ENCODE measurements around the gene ABCD1.
A peak's percentile ranks its signal among the peaks of the same experiment; 100 is the strongest.

ABCD1 gene

DNA sequence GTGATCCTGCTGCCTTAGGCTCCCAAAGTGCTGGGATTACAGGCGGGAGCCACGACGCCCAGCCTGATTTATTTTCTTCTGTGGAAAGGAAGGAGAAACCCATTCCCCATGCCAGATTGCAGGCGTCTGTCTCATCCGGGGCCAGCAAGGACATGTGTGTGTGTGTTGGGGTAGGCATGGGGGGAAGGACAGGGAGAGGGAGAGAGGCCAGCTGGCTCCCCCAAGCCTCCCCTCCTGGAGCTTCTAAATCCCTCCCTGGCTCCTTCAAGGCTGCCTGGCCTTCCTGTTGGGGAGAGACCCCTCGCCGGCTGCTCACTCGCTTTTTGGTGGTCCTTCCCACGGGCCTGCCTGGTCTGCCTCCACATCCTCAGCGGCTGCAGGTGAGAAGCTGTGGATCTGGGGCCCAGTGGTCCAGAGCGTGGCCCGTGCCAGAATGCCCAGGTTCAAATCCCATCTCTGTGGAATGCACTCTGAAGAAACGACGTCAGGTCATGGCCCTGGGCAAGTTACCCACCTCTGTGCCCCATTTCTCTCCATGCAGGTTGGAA lies 38.0 kb downstream of the ABCD1 start:
- DNase-seq (ENCODE audit: low read depth) = no peak

DNA sequence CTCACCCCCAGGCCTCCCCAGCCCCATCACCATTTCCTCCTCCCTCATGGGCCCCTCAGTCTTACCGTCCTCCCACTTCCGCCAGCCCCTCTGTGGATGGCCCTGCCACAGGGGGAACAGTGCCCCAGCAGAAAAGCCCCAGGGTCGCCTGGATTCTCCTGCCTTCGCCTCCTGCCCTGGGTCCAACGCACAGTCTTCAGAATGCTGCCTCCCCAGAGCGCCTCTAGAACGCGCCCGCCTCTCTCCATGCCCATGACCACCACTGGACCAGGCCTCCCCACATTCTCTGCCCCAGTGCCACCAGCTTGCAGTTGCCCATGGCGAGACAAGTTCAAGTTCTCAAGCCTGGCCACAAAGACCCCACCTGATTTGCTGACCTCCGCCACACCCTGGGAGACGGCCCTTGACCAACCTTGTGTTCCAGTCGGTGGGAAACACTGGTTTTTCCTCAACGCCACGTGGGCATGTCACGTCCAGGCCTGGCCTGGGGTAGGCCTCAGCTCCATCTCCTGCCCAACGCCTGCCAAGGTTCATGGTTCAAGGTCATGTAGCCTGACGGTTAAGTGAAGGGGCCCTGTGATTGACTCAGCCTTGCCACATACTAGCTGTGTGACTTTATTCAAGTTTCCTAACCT lies 38.8 kb downstream of the ABCD1 start:
- DNase-seq (ENCODE audit: low read depth) = no peak

DNA sequence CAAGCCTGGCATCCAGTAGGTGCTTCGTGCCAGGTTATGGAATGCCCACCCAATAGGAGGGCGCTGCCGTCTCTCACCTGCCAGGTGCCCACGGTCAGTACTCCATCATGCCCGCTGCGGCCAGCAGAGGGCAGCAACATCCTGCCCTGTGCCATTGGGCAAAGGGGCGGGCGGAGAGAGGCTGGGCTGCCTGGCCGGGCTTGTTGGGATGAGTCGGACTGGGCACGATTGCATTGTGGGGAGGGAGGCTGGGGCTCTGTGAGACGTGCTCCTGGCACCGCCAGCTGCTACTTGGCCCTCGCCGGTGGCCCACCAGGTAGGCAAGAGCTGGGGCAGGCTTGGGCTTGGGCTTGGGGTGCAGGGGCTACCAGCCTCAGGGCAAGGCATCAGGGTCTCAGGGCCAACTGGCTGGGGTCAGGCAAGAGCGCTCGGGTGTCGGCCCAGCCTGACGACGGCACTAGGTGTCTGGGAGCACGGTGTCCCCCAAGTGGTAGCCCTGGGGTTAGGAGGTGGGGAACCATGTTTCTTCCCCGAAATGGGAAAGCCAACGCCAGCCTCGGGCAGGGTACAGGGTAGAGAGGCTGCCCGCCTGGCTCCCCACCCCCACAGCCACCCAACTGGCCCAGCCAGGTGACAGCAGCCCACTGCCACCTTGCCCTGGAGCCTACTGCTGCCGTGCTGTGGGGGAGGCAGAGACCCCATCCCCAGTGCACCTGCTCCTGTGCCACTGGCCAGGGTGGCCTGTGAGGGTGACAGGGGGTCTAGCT lies 39.5 kb downstream of the ABCD1 start, which contains the start of gene PLXNB3:
Gene PLXNB3 (plus strand): TSS at position 261 of the 767 bp plus-strand sequence. CDS start 1,287 bp downstream, outside the sequence.
- DNase-seq (ENCODE audit: low read depth) = peak; percentile 56

DNA sequence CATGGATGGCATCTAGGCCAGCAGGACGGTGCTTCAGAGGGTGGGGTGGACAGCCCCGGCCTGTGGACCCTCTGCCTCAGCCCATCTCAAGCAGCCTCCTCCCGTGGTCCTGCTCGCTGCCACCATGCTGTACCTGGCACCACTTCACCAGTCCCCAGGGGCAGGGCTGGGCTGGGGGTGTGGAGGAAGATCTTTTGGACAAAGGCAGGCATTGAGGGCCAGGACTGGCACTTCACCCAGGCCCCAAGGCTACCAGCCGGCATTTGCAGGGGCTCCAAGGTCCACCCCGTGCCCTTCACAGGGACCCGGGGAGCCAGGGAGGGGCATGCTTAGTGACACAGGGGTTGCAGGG lies 40.1 kb downstream of the ABCD1 start:
- DNase-seq (ENCODE audit: low read depth) = no peak

DNA sequence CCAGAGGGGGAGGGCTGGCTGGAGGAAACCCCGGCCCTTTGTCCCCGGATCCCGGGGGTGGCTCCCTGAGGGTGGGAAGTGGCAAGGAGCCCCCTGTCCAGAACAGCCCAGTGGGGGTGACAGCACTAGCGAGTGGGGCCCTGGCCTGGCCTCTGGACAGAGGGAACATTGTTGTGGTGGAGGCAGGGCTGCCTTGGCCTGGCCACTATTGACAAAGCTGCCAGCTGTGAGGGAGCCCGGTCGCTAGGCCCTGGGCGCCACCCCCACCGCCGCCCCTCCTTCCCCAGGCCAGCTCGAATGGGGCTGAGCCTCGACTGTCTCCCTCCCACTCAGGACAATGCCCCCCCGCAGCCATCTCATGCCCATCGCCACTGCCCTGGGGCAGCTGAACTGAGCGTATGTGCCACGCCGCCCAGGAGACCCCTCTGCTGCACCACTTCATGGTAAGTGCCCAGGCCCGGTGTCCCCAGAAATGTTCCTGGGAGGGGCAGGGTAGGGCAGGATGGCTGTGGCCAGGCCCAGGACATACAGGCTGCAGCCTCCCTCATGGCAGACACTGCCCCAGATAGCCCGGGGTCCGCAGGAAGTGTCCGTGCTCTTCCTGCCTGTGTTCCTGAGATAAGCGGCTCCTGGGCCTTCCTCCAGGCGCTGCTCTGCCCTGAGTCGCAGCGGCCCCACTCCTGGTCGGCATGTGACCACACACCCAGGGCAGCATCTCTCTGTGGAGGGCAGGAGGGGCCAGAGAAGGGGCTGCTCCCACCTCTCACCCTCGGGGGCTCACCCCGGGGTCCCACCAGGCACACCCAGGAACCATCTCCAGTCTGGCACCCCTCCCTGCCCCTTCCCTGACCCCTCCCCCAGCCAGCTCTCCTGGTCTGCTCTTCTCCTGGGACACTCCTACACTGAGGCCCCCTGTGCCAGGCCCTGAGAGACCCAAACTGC lies 40.8 kb downstream of the ABCD1 start:
- DNase-seq (ENCODE audit: low read depth) = no peak

DNA sequence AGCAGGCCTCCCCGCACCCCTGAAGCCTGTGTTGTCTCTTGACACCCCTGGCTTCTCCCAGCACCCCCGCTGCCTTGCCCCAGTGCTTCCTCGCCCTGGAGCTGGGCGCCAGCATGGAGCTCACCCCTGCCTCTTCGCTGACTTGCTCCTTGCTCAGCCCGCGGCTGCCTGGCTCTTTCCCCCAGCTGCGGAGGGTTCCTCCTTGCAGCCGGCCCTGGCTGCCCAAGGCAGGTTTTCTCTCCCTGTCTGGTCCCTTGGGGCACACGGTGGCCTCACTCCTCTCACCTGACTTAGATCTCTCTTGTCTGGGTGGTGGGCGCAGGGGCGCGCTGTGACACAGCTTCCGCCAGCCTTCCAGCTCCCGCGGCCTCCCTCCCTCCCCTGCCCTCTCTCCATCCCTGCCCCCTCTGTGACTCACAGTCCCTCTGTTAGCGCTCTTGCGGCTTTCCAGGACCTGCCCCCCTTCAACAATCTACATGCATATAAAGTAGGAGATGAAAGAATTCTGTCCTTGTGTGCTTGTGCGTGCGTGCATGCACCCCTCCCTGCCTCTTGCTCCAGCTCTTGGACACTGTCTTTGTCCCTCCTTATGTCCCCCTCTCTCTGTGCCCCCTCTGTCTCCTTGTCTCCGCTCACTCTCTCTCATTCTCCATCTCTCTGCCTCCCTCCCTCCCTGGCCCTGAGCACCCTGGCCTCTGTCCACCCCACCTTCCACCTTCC lies 41.6 kb downstream of the ABCD1 start:
- peak; percentile 36 for DNase-seq (ENCODE audit: low read depth)

DNA sequence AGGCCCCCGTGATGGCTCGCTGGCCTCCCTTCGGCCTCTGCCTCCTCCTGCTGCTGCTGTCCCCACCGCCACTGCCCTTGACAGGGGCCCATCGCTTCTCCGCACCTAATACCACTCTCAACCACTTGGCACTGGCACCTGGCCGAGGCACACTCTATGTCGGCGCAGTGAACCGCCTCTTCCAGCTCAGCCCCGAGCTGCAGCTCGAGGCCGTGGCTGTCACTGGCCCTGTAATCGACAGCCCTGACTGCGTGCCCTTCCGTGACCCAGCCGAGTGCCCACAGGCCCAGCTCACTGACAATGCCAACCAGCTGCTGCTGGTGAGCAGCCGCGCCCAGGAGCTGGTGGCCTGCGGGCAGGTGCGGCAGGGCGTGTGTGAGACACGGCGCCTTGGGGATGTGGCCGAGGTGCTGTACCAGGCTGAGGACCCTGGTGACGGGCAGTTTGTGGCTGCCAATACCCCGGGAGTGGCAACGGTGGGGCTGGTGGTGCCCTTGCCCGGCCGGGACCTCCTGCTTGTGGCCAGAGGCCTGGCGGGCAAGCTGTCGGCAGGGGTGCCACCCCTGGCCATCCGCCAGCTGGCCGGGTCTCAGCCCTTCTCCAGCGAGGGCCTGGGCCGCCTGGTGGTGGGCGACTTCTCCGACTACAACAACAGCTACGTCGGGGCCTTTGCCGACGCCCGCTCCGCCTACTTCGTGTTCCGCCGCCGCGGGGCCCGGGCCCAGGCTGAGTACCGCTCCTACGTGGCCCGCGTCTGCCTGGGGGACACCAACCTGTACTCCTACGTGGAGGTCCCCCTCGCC lies 42.4 kb downstream of the ABCD1 start:
- no peak for DNase-seq (ENCODE audit: low read depth)

DNA sequence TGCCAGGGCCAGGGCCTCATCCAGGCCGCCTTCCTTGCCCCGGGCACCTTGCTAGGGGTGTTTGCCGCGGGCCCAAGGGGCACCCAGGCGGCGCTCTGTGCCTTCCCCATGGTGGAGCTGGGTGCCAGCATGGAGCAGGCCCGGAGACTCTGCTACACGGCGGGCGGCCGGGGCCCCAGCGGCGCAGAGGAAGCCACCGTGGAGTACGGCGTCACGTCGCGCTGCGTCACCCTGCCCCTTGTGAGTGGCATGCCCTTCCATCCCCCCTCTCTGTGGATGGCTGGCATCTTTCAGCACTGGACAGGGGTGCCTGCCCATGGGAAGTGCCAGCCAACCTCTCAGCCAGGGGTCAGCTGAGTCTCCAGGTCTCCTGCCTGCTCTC lies 43.0 kb downstream of the ABCD1 start:
- no peak for DNase-seq (ENCODE audit: low read depth)

DNA sequence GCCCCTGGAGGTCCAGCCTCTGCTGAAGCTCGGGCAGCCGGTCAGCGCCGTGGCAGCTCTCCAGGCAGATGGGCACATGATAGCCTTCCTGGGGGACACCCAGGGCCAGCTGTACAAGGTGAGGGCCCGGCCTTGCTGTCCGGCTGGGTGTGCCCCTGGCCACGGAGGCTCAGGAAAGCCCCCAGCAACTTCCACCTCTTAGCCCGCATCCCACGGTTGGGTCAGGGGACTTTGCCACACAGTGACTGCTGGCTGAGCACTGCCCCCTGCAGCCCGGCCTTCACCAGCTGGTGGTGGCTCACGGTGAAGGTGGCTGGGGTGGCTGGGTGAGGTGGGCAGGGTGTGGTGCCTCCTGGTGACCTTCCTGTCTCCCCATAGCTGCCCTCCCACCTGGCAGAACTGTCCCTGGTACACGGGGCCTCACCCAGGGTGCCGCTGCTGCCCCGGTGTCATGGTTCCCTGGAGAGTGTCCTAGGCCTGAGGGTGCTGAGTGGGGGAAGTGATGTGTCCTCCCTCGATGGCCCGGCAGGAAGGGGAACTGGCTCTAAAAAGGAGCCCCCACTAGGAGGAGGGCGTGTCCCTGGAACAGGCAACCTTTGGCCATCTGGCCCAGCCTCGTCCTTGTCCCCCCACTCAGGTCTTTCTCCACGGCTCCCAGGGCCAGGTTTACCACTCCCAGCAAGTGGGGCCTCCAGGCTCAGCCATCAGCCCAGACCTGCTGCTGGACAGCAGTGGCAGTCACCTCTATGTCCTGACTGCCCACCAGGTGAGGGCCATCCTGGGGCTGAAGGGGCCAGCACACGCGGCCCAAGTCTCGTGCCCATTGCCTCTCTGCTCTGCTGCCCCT lies 43.9 kb downstream of the ABCD1 start:
- DNase-seq (ENCODE audit: low read depth) = no peak

DNA sequence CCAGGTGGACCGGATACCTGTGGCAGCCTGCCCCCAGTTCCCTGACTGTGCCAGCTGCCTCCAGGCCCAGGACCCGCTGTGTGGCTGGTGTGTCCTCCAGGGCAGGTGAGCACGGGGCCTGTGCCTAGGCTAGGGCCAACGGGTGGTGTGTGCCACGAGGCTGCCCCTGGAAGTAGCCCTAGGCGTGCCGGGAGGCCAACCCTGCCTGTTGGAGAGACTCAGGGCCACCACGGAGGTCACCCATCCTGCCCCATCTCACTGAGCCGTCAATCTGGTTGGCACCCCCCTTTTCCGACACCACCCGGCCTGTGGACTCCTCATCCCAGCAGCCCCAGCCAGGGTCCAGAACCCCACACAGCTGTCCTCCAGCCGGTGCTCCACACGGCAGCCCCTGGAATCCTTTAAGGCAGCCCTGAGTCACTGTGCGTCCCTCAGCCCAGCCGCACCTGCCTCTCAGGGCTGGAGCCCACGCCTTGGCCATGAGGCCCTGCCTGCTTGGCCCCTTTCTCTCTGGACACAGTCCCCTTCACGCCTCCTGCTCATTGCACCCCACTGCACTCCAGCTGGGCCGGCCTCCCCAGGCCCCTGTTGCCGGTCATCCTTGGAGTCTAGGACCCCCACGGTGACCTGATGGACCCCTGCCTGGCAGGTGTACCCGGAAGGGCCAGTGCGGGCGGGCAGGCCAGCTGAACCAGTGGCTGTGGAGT lies 44.7 kb downstream of the ABCD1 start:
- DNase-seq (ENCODE audit: low read depth) = no peak

DNA sequence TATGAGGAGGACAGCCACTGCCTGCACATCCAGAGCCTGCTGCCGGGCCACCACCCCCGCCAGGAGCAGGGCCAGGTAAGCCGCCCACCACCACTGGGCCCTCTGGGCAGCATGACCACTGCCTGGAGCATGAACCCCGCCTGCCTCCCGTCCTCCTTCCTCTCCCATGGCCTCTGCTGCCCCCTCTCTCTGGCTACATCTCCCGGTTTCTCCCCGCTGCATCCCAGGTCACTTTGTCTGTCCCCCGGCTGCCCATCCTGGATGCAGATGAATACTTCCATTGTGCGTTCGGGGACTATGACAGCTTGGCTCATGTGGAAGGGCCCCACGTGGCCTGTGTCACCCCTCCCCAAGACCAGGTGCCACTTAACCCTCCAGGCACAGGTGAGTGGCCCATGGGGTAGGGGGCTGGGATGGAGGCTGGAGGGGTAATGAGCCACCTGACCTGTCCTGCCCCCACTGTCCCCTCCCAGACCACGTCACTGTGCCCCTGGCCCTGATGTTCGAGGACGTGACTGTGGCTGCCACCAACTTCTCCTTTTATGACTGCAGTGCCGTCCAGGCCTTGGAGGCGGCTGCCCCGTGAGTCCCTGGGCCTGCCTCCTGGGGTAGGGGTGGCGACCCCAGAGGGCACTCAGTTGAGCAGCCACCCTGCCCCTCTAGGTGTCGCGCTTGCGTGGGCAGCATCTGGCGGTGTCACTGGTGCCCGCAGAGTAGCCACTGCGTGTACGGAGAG lies 45.4 kb downstream of the ABCD1 start:
- no peak for DNase-seq (ENCODE audit: low read depth)

DNA sequence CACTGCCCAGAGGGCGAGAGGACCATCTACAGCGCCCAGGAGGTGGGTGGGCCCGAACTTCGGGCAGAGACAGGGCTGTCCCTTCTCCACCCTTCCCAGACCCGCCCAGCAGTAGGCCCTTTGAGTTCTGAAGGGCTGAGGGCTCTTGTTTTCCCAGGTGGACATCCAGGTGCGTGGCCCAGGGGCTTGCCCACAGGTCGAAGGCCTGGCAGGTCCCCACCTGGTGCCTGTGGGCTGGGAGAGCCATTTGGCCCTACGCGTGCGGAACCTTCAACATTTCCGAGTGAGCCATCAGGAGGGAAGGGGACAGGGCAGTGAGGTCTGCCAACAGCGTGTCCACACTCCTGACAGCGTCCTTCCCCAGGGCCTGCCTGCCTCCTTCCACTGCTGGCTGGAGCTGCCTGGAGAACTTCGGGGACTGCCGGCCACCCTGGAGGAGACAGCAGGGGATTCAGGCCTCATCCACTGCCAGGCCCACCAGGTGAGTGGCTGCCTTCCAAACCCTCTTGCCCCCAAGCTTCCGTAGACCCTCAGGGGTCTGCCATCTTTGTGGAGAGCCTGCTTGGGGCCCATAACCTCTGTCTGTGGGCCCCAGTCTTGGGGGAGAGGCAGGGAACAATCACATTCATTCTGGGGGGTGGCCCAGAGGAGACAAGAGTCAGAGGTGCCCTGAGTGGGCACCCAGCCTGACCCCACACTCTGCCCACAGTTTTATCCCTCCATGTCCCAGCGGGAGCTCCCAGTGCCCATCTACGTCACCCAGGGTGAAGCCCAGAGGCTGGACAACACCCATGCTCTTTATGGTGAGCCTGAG lies 46.2 kb downstream of the ABCD1 start:
- DNase-seq (ENCODE audit: low read depth) = no peak

DNA sequence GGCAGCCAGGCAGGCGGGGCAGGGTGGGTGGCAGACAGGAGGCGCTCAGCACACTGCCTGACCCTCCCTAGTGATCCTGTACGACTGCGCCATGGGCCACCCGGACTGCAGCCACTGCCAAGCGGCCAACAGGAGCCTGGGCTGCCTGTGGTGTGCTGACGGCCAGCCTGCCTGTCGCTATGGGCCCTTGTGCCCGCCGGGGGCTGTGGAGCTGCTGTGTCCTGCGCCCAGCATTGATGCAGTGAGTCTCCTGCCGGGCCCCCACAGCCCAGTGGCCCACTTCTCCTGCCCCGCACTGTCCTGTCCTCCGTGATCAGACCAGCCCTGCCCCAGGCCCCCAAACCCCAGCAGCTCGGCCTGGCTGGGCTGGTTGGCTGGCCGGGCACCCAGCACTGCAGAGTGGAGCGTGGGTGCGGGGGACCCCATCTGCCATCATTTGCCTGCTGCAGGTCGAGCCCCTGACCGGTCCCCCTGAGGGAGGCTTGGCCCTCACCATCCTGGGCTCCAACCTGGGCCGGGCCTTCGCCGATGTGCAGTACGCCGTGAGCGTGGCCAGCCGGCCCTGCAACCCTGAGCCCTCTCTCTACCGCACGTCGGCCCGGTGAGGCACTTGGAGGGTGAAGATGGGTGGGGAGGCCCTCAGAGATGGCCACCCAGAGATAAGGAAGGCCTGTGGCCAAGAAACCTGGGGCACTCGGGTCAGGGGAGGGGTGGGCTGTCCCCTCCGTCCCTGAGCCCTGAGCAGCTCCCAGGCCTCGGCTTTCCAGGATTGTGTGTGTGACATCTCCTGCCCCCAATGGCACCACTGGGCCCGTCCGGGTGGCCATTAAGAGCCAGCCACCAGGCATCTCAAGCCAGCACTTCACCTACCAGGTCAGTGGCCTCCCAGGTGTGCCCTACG lies 47.0 kb downstream of the ABCD1 start:
- no peak for DNase-seq (ENCODE audit: low read depth)

DNA sequence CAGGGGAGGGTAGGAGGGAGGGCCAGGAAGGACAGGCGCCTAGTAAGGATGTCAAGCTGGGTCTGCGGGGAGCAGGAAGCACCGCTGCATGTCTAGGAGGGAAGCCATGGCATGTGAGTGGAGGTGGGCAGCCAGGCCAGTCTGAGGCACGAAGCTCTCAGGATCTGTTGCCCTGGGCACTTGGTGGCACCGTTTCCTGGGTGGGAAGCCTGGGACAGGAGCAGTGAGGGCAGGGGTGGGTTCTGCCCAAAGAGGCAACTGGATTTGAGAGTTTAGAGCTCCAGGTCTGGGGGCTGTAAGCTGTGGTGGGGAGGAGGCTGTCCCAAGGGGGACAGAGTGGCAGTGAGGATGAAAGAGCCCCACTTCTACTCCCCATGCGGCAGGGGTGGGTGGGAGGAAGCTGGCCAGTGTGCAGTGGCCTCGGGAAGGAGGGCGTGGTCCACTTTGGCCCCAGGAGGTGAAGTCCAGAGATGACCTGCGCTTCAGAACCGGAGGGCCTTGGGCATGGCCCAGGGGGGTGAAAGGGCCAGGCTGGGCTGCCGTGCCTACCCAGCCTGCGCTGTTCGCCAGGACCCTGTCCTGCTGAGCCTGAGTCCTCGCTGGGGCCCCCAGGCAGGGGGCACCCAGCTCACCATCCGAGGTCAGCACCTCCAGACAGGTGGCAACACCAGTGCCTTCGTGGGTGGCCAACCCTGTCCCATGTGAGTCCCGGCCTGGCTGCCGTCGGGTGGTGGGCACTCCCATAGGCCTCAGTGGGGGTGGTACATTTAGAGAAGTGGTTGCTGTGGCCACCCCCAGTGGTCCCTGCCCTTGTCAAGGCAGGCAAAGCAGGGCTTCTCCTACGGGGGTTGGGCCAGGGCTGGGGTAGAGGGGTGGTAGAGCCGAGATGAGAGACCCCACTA lies 47.9 kb downstream of the ABCD1 start:
- no peak for DNase-seq (ENCODE audit: low read depth)

DNA sequence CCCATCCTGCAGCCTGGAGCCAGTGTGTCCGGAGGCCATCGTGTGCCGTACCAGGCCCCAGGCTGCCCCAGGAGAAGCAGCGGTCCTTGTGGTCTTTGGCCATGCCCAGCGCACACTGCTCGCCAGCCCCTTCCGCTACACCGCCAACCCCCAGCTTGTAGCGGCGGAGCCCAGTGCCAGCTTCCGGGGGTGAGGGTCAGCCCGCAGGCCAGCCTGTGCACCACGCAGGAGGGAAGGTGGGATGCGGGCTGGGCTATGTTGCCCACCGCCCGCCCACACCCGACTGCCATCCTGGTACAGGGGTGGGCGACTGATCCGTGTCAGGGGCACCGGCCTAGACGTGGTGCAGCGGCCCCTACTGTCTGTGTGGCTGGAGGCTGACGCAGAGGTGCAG lies 48.6 kb downstream of the ABCD1 start:
- no peak for DNase-seq (ENCODE audit: low read depth)
